SK-N-SH treated with all-trans-retinoic acid at 6 μM for 48 hours (cell line): ENCODE results near the gene BRPF1.

ENCODE experiments used
- CREB5 ChIP-seq: fragments of 250-450 bp; sonication (Bioruptor Pico); IDR thresholded peaks from 2 replicates; pipeline ENCODE4 v1.5.1; 2020; ENCODE audit warnings: low read depth, mild to moderate bottlenecking, moderate library complexity
- ESRRG ChIP-seq: fragments of 250-450 bp; sonication (Bioruptor Pico); IDR thresholded peaks from 2 replicates; pipeline ENCODE4 v1.6.1; 2021; ENCODE audit warnings: mild to moderate bottlenecking
- ISL1 ChIP-seq: fragments of 250-450 bp; sonication (Bioruptor Pico); IDR thresholded peaks from 2 replicates; pipeline ENCODE4 v2.1.2; 2022; ENCODE audit warnings: mild to moderate bottlenecking, moderate library complexity
- POU6F1 ChIP-seq: fragments of 250-450 bp; sonication (Bioruptor Pico); IDR thresholded peaks from 2 replicates; pipeline ENCODE4 v1.8.0; 2021; ENCODE audit warnings: low read depth, mild to moderate bottlenecking, moderate library complexity, borderline replicate concordance
- SNAI2 ChIP-seq: fragments of 250-450 bp; sonication (Bioruptor Pico); IDR thresholded peaks from 2 replicates; pipeline ENCODE4 v1.5.0; 2020; ENCODE audit warnings: mild to moderate bottlenecking, moderate library complexity
- TOX ChIP-seq: fragments of 250-450 bp; sonication (Bioruptor Pico); IDR thresholded peaks from 2 replicates; pipeline ENCODE4 v1.8.0; 2021; ENCODE audit warnings: mild to moderate bottlenecking, moderate library complexity, borderline replicate concordance
- ZFP30 ChIP-seq: fragments of 450-650 bp; formaldehyde crosslinking; IDR thresholded peaks from 2 replicates; pipeline ENCODE4 v1.5.0; 2022; ENCODE audit warnings: mild to moderate bottlenecking, moderate library complexity
- ZNF70 ChIP-seq: fragments of 450-650 bp; formaldehyde crosslinking; IDR thresholded peaks from 2 replicates; pipeline ENCODE4 v1.5.0; 2020; ENCODE audit warnings: mild to moderate bottlenecking, moderate library complexity
- ZNF8 ChIP-seq: fragments of 450-650 bp; formaldehyde crosslinking; IDR thresholded peaks from 2 replicates; pipeline ENCODE4 v1.5.0; 2020; ENCODE audit warnings: mild to moderate bottlenecking, moderate library complexity
- TF ChIP-seq, protein P1 (sequence below): fragments of 250-450 bp; sonication (Bioruptor Pico); IDR thresholded peaks from 2 replicates; pipeline ENCODE4 v1.8.0; 2020; ENCODE audit warnings: mild to moderate bottlenecking, moderate library complexity, borderline replicate concordance

DNA sequence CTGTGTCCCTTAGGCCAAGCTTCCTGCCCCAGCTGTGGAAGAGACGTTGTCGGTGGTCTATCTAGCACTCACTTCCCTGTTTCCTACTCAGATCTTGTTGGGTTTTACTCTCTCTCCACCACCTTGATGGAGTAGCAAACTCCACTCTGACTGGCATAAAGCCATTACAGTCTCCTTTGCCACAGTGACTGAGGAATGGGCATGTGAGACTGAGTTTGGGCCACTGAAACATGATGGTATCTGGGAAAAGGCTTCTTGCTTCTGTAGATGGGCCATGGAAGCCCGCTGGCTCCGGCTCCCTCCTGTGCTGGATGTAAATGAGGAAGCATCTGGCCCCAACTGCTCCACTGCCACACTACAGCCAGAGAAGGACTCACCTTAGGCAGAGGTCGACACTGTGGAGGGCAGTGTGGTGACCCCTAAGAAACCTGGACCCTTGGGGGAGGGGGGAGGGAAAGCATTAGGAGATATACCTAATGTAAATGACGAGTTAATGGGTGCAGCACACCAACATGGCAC is 47.6 kb downstream of the BRPF1 start:
- TF ChIP-seq ZNF70 (CRISPR knock-in tag), result no peak
- TF ChIP-seq, protein P1, sequence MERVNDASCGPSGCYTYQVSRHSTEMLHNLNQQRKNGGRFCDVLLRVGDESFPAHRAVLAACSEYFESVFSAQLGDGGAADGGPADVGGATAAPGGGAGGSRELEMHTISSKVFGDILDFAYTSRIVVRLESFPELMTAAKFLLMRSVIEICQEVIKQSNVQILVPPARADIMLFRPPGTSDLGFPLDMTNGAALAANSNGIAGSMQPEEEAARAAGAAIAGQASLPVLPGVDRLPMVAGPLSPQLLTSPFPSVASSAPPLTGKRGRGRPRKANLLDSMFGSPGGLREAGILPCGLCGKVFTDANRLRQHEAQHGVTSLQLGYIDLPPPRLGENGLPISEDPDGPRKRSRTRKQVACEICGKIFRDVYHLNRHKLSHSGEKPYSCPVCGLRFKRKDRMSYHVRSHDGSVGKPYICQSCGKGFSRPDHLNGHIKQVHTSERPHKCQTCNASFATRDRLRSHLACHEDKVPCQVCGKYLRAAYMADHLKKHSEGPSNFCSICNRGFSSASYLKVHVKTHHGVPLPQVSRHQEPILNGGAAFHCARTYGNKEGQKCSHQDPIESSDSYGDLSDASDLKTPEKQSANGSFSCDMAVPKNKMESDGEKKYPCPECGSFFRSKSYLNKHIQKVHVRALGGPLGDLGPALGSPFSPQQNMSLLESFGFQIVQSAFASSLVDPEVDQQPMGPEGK (CRISPR knock-in tag), result no peak
- no peak for TF ChIP-seq ZNF8
- TF ChIP-seq ZFP30 (CRISPR knock-in tag), result no peak
- no peak for TF ChIP-seq ESRRG (CRISPR knock-in tag)
- TF ChIP-seq SNAI2 (CRISPR knock-in tag), result no peak
- no peak for TF ChIP-seq CREB5 (CRISPR knock-in tag)
- no peak for TF ChIP-seq ISL1
- TF ChIP-seq POU6F1 (CRISPR knock-in tag), result no peak
- no peak for TF ChIP-seq TOX (CRISPR knock-in tag)
